ENCODE measurements around the gene RNASE12. TPM values are rescaled to one million over a fixed set of nuclear protein-coding genes. Genes with fewer than 3 reads are reported as not detected.

Gene RNASE12
- total and polyA plus RNA-seq, 2 experiments from 2014 or later = not detected

- no peak for TF ChIP-seq ZNF462 (CRISPR knock-in tag; IDR thresholded peaks at IDR 0.05)
- no peak for TF ChIP-seq REST (IDR thresholded peaks at IDR 0.05; ENCODE audit: unreplicated experiment)
- TF ChIP-seq EZH2phosphoT487 (IDR thresholded peaks at IDR 0.05; ENCODE audit: unreplicated experiment) = no peak
- no peak for TF ChIP-seq JUNB (IDR thresholded peaks at IDR 0.05; ENCODE audit: unreplicated experiment)
- TF ChIP-seq ZNF114 (CRISPR knock-in tag; IDR thresholded peaks at IDR 0.05) = no peak
- TF ChIP-seq NANOG (IDR thresholded peaks at IDR 0.05; ENCODE audit: borderline replicate concordance) = no peak
- no peak for TF ChIP-seq ETS1 (IDR thresholded peaks at IDR 0.05)
These were observed 24.8 kb upstream of the RNASE12 start (continued) for GRCh38 chr14:20615996-20616395.

All from GM23338 (cell line).